ENCODE data around the gene C4orf36.

- no peak for TF ChIP-seq CTCF (IDR thresholded peaks at IDR 0.05; ENCODE audit: extremely low read depth in 1 of 2, insufficient read depth in 1 of 2, low read depth in 1 of 2, low read length in 2 of 2)
- TF ChIP-seq POLR2A (IDR thresholded peaks at IDR 0.05; ENCODE audit: low read depth, low read length): no peak
- peak; percentile 5 for TF ChIP-seq GATA2 (IDR thresholded peaks at IDR 0.05; ENCODE audit: insufficient read depth, insufficient read length, low read depth, low read length)
- TF ChIP-seq MAX (IDR thresholded peaks at IDR 0.05; ENCODE audit: insufficient read depth, insufficient read length): no peak
- peak; percentile 65 for TF ChIP-seq POLR2AphosphoS5 (IDR thresholded peaks at IDR 0.05; ENCODE audit: insufficient read depth, low read depth, low read length)
- no peak for TF ChIP-seq EZH2 (IDR thresholded peaks at IDR 0.05; ENCODE audit: borderline replicate concordance, low read depth, low read length, severe bottlenecking)
Measured at GRCh38 chr4:86845593-86845992, 46.6 kb downstream of the C4orf36 start.
